Stromal cell of bone marrow (primary cell): ENCODE measurements around the gene LTB4R.
"Not testable (repeated sequence)": the region's sequence is repeated elsewhere in the genome, so short reads cannot be mapped to it uniquely, and the experiment has no call there.

Experiments
- DNase-seq: peaks from one replicate; pipeline ENCODE4 v3.0.0-alpha.2; 2012; ENCODE audit warnings: low read depth

Gene LTB4R

DNA sequence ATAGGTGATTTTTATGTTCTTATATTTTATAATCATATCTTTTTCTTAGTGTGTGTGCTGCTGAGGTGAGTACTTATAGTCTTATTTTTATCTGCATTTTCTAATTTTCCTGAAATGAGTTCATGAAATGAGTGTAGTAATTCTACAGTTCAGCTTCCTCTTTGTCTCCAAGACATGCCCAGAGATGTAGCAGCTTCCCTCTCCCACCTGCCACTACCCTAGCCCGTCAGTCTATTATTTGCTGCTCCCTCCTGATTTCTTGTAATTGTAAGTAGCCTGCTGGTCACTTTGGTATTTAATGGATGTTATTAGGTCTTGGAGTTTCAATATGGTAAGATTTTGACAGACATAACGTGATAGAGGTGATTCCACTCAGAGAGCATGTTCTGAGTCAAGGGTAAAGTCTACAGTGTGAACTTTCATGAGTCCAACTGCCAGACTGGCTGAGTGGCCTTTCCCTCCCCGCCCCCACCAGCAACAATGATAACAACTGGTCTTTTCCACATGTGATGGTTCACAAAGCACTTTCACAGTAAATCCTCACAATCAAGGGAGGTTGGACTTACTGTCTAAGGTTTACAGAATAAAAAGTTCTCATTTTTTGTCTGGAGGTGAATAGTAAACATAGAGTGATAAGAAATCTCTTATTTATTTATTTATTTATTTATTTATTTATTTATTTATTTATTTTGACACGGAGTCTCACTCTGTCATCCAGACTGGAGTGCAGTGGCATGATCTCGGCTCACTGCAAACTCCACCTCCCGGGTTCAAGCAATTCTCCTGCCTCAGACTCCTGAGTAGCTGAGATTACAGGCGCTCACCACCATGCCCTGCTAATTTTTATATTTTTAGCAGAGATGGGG, 32.7 kb downstream of the LTB4R start:
- no peak for DNase-seq

DNA sequence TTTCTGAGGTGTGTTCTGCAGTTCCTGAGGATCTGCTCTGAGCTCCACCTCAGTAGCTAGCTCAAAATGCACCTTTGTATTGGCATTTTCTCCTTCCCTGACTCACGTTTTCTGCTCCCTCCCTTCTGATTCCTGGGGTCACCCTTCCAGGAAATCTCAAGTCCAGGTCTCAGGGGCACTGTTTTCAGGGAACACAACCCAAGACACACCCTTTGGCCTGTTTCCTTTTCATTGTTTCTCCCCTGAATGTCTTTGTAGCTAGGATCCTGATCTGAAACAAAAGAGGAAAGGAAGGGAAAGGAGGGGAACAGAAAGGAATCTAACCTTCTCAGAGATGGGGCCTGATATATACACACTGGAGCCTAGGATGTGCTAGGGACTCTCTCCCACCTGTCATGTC, 35.8 kb downstream of the LTB4R start:
- no peak for DNase-seq

DNA sequence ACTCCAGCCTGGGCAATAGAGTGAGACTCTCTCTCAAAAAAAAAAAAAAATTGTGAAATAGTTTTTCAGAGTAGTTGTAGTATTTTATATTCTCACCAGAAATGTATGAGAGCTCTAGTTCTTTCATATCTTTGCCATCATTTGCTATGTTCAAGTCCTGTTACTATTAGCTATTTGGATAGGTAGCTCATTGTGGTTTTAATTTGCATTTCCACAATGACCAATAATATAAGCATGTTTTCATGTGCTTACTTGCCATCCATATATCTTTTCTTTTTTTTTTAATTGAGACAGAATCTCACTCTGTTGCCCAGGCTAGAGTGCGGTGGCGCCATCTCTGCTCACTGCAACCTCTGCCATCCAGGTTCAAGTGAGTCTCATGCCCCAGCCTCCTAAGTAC, 36.9 kb downstream of the LTB4R start:
- no peak for DNase-seq

DNA sequence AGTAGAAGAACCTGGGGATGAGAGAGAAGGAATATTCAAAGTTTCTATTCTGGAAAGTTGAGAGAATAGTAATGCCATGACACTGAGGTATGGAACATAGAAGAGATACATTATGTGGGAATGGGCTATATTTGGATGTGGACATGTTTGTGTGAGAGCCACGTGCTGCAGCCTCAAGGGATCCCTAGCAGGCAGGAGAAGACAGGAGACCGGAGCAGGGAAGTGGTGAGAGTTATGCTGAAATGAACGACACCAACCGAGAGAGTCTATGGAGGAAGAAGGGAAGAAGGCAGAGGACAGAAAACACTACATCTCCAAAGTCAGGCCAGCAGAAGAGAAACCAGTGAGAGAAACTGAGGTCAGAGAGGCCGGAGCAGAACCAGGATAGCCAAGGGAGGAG, 38.4 kb downstream of the LTB4R start:
- no peak for DNase-seq

DNA sequence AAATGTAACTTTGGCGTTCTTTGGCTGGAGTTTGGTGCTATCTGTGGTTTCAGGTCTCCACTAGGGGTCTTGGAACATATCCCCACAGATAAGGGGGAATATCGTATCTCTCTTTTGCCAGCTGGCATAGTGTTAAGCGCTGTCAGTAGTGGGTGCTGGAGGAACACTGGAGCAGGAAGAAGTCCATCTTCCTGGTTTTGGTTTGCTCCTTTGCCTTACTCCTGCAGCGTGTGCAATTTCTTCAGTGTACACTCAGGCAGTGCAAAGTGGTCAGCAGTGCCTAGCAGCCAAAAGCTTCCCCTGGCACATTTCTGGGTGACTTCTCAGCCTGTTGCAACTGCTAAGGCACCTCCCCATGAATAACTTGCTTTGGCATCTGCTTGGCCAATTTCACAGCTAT, 40.2 kb downstream of the LTB4R start:
- peak; percentile 86 for DNase-seq

DNA sequence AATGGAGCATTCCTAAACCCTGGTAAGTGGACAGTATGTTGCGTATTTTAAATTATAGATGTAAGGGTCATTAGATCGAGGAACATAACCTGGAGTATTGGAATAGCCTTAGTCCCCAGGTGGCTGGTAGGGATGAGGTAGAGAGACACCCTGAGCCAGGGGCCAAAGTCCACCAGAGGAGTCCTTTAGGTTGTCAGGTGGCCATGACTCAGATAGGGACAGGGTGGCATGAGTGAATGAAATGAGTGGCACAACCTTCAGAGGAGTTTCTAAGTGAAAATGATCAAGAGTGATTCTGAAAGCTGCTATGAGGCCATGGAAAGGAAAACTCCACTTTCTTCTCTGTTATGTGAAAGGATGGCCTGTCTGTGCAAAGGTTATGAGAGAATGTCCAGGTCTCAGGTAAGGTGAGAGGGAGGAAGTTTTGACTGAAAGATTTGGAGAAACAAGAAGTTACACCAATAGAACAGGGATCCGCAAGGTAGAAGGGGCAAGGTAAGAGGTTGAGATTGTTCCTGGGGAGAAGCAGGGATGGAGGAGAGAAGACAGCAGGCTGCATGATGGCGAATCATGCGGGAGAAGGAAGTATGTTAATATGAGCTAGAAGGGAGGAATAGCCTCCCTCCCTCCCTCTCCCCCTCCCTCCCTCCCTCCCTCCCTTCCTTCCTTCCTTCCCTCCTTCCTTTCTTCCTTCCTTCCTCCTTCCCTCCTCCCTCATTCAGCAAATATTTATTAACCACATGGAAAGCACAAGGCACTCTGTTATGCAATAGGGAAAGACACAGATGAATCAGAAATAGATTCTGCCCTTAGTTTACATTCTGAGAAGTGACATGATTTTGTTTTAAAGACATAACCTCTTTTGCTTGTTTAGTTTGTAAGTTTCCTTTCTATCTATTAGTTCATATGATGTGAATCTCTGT, 42.5 kb downstream of the LTB4R start:
- peak; percentile 63 for DNase-seq

DNA sequence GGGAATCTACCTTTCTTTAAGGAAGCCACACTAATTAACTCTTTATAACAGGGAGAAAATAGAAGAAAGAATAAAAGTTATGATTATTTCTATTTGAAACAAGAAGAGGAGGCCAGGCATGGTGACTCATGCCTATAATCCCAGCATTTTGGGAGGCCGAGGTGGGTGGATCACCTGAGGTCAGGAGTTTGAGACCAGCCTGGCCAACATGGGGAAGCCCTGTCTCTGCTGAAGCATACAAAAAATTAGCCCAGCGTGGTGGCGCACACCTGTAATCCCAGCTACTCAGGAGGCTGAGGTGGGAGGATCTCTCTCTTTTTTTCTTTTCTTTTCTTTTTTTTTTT, 43.2 kb downstream of the LTB4R start:
- not testable (repeated sequence) for DNase-seq

DNA sequence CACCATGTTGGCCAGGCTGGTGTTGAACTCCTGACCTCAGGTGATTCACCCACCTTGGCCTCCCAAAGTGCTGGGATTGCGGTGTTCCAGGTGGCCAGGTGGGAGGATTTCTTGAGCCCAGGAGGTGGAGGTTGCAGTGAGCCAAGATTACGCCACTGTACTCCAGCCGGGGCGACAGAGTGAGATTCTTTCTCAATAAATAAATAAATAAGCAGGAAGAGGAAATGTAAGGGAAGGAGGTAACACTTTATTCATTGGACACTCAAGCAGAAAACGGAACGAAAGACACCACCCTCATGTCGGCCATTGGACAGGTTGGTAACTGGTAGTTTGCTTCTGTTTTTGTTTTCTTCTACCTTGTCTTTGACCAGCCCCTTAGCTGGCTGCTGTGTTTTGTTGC, 43.7 kb downstream of the LTB4R start:
- DNase-seq: no peak

DNA sequence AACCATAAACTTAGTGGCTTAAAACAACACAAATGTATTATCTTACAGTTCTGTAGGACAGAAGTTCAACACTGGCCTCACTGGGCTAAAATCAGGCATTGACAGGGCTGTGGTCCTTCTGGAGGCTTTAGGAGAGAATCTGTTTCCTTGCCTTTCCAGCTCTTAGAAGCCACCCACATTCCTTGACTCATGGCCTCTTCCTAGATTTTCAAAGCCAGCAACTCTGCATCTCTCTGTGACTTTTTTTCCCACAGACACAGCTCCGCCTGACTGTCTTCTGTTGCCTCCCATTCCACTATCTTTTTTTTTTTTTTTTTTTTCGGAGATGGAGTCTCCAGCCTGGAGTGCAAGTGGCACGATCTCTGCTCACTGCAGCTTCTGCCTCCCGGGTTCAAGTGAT, 44.9 kb downstream of the LTB4R start:
- no peak for DNase-seq

DNA sequence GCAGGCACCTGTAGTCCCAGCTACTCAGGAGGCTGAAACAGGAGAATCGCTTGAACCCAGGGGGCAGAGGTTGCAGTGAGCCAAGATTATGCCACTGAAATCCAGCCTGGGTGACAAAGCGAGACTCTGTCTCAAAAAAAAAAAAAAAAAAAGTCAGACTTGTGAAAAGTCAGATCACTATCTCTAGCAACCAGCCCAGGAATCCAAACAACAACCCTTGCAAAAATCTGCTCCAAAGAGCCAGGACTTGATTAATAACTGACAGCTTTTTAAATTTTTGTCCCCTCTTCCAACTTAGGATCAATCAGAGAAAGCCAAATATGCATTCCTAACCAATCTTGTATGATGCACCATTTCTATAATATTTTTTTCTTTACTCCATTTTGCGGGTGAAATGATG, 49.0 kb downstream of the LTB4R start:
- DNase-seq: no peak

DNA sequence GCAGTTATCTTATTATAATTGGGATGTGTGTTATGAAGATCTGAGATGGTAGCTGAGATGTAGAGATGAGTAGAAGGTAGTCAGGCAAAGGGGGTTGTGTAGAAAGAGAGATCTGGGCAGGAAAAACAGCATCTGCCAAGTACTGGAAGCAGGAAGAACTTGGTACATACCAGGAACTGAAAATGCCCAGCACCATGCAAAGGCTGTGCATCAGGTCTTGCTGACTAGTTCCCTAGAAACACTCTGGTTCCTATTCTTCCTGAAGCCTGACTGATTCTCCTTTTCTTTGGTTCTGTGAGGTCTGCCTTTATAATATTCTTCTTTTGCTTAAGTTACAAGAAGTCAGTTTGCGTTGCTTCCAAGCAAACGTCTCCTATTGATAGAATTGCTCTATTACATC, 50.0 kb downstream of the LTB4R start:
- no peak for DNase-seq

DNA sequence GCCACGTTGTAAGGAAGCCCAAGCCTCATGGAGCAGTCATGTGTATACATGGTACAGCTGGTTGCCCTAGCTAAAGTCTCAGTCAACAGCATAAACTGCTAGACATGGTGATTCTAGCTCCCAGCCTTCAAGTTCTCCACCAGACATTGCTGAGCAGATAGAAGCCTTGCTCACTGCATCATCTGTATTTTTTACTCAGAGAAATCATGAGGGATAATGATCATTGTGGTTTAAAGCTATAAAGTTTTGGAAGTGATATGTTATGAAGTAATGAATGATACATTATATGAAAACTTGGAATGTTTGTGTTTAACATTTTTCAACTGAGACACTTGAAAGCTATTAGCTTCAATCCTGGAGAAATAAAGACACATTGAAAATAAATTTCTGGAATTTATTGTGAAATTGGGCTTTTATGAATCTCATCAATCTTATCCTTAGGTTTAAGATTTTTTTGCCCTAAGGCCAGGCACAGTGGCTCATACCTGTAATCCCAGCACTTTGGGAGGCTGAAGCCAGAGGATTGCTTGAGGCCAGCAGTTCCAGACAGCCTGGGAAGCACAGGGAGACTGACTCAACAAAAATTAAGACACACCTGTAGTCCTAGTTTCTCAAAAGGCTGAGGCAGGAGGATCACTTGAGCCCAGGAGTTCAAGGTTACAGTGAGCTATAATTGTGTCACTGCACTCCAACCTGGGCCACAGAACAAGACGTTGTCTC, 51.1 kb downstream of the LTB4R start:
- DNase-seq: peak; percentile 69

DNA sequence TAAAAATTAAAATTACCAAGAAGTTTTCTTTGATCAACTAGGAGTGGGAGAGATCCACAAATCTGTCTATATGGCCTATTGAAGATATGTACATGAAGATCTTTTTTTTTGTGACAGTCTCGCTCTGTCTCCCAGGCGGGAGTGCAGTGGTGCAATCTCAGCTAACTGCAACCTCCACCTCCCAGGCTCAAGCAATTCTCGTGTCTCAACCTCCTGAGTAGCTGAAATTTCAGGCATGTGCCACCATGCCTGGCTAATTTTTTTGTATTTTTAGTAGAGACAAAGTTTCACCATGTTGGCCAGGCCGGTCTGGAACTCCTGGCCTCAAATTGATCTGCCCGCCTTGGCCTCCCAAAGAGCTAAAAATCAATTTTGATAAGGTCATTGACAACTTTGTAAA, 52.1 kb downstream of the LTB4R start:
- DNase-seq: no peak

DNA sequence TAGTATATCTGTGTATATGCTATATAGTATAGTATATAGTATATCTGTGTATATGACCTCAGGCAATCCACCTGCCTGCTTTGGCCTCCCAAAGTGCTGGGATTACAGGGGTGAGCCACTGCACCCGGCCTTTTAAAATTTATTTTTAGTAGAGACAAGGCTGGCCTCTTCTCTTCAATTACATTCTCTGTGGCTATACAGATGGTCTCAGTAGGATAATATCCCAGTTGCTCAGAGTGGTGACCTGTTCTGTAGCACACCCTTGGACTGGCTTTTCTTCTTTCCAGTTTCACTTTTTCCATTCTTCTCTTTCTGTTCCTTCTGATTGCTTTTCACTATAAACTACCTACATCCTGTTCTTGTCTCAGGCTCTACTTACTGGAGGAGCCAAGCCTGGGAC, 53.5 kb downstream of the LTB4R start:
- DNase-seq: no peak

DNA sequence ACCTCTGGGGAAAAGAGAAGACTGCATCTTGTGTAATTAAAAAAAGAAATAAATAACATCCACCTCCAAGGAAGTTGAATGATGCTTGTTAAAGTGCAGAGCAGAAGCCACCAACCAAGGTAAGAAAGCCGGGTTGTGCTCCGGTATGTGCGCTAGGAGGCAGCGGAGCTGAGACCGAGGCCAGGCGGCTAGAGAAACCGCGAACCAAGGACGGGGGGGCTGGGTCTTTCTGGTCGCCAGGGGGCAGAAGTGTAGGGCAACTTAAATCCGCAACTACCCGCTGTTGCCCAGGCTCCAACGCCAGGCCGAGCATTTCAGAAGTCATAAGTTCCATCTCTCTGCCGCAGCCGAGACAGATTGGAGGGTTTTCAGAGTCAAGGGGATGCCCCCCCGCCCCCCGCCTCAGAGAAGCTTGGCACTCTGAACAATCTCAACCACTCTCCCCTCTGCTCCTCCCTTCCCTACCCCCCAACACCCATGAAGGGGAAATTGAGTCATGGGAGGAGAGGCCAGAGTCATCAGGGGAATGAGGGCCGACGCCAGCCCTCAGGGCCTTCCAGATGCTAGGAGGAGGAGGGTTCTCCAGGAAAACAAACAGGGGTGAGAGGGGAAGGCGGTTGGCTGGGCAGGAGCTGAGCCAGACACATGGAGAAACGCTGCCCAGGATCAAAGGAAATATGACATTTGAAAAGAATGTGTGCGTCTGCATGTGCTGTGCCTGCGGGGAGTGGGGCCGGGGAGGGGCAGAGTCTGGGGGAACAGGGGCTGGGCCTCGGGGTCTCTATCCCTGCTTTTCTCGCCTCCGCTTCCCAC, 54.5 kb downstream of the LTB4R start:
- DNase-seq: peak; percentile 92

DNA sequence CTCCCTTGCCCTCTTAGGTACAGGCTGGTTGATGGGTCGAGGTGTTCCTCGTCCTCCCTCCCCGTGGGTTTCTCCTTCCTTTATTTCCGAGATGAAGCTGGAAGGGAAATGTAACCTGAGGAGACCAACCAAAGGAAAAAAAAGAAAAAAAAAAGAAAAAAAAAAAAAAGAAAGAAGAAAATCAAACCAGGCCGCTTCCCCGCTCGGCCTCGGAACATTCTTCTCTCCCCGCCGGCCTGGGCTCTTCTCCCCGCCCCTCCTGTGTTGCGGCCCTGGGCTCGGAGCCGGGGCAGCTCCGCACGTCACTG, 55.1 kb downstream of the LTB4R start:
- no peak for DNase-seq

DNA sequence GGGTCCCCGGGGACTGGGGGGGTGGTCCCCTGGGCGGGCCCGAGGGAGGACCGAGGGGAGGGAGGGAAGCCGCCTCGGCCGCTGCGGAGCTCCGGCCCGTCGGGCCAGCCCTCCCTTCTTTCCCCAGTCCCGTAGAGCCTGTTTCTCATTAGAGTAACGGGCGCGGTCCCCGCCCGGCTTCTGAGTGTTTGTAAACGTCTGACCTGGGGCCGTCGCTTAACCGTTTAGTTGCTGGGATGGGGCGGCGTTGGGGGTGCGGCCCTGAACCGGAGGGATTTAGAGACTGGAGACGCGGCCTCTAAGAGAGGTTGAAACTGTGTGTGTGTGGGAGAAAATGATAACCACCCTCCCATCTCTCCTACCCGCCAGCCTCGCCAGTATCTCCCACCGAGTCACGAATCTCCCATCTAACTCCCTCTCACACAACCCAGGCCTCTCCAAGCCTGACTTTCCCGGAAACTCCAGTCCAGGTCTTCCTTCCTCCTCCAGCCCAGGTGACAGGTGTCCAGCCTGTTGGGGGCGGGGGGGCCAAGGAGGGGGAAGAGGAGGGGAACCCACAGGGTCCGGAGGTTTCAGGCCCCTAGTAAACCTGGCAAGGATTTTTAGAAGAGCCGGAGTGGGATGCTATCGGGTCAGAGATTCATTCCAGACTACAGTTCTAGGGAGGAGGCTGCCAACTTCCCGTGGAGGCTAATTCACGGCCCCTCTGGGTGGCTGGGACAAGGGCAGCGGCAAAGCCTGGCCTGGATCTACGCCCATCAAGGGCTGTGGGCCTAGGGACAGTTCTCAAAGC, 55.6 kb downstream of the LTB4R start:
- peak; percentile 93 for DNase-seq
